NCI-H1436 (cell line): ENCODE measurements around the gene AGRN.
"Not testable (repeated sequence)": the region's sequence is repeated elsewhere in the genome, so short reads cannot be mapped to it uniquely, and the experiment has no call there.

Source experiments
- DNase-seq: peaks from one replicate; lab custom pipeline; 2025; lab: John Stamatoyannopoulos, UW

The AGRN gene

GRCh38 chr1:1092149-1092855 is 72.4 kb downstream of the AGRN start:
- no peak for DNase-seq

GRCh38 chr1:1092894-1093609 is 73.1 kb downstream of the AGRN start:
- DNase-seq = no peak

- DNase-seq = no peak
These were observed 73.7 kb downstream of the AGRN start for GRCh38 chr1:1093610-1093943.

GRCh38 chr1:1094981-1095380 is 75.1 kb downstream of the AGRN start:
- DNase-seq = no peak

- not testable (repeated sequence) for DNase-seq
These were observed 76.2 kb downstream of the AGRN start for GRCh38 chr1:1096136-1096535.

- no peak for DNase-seq
These were observed 78.9 kb downstream of the AGRN start for GRCh38 chr1:1098681-1099421.

- no peak for DNase-seq
These were observed 79.7 kb downstream of the AGRN start for GRCh38 chr1:1099506-1100183.

GRCh38 chr1:1100296-1100695 is 80.4 kb downstream of the AGRN start:
- DNase-seq = no peak

GRCh38 chr1:1101503-1101902 is 81.6 kb downstream of the AGRN start:
- no peak for DNase-seq

- DNase-seq = not testable (repeated sequence)
These were observed 84.2 kb downstream of the AGRN start for GRCh38 chr1:1104152-1104551.
